H1 (cell line): ENCODE results near the gene ELOF1. TPM values are rescaled to one million over a fixed set of nuclear protein-coding genes. Genes with fewer than 3 reads are reported as not detected.

ENCODE experiments used
- CHD2 ChIP-seq: IDR thresholded peaks from 2 replicates; pipeline ENCODE4 v1.6.1; 2012; ENCODE audit warnings: low read length, improper control_type of control experiment
- EGR1 ChIP-seq: IDR thresholded peaks from 2 replicates; pipeline ENCODE4 v1.6.1; 2011; ENCODE audit warnings: low read depth, low read length, borderline replicate concordance
- RAD21 ChIP-seq, 2 experiments: IDR thresholded peaks in 1 of 2; conservative IDR thresholded peaks in 1 of 2; 2 replicates each; pipeline ENCODE4 v1.6.1; 2011; ENCODE audit warnings: low read depth in 2 of 2, low read length in 2 of 2, improper control_type of control experiment in 1 of 2, inconsistent platforms in 1 of 2, mild to moderate bottlenecking in 1 of 2, moderate library complexity in 1 of 2
- SRF ChIP-seq: IDR thresholded peaks from 2 replicates; pipeline ENCODE4 v1.6.1; 2011; ENCODE audit warnings: mild to moderate bottlenecking, low read depth, low read length, moderate library complexity
- polyA plus RNA-seq, 7 experiments: library from polyadenylated mRNA; depleted of rRNA in 3 of 7; stranded (reverse) in 5 of 7; unstranded in 2 of 7; fragments of >200 nt in 5 of 7; fragments of 200-250 nt in 2 of 7; gene quantifications; 1 replicate in 5 of 7; 2 replicates in 1 of 7; 4 replicates in 1 of 7; pipeline versions ENCODE4 v1.2.1 to v1.2.3, GENCODE V29; 2011 to 2013; ENCODE audit warnings: missing spikeins in 2 of 7, mixed read lengths in 2 of 7
- total RNA-seq: library from RNA; stranded (reverse); fragmentation: NEBNext Ultra II Directional; extraction: Animal tissue kit (Norgen Biotek cat#: 25700); gene quantifications from 2 replicates; pipeline ENCODE4 v1.2.1, GENCODE V29; 2021
- TF ChIP-seq, protein P1 (sequence below): IDR thresholded peaks from 2 replicates; pipeline ENCODE4 v1.6.1; 2011; ENCODE audit warnings: low read depth, mild to moderate bottlenecking, low read length; ENCODE audit not compliant: insufficient read depth

ELOF1 gene
- total and polyA plus RNA-seq, 2 of the 8 experiments (the other 6 are each of a cell fraction or from before 2014, with no cell fraction given), result 84.2 to 101 TPM

DNA sequence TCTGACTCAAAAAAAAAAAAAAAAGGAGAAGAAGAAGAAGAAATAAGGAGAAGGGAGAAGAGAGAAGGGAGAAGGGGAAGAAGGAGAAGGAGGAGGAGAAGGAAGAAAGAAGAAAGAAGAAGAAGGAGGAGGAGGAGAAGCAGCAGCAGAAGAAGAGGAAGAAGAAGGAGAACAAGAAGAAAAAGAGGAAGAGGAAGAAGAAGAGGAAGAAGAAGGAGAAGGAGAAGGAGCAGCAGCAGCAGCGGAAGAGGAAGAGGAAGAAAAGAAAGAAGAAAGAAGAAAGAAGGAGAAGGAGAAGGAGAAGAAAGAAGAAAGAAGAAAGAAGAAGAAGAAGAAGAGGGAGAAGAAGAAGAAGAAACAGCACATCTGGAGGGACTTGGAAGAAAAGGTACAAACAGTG is 24.5 kb downstream of the ELOF1 start (continued):
- no peak for TF ChIP-seq SRF
- TF ChIP-seq CHD2, result no peak
- no peak for TF ChIP-seq RAD21 (IDR thresholded peaks at IDR 0.05 in 1 of 2, conservative IDR thresholded peaks at IDR 0.05 in 1 of 2; ENCODE audit: low read depth in 2 of 2, low read length in 2 of 2)
- TF ChIP-seq EGR1, result no peak
- TF ChIP-seq, protein P1, sequence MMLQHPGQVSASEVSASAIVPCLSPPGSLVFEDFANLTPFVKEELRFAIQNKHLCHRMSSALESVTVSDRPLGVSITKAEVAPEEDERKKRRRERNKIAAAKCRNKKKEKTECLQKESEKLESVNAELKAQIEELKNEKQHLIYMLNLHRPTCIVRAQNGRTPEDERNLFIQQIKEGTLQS, result no peak
